GM12801 (cell line): Measurements from ENCODE around the gene HMGCLL1.

ENCODE experiments used
- TF ChIP-seq, protein P1 (sequence below): IDR thresholded peaks from one replicate; pipeline ENCODE4 v1.5.1; 2011; ENCODE audit warnings: control low read depth; ENCODE audit not compliant: insufficient read length; ENCODE audit errors: extremely low read depth

HMGCLL1 gene

GRCh38 chr6:55405474-55406235, 173.3 kb downstream of the HMGCLL1 start:
- TF ChIP-seq, protein P1, sequence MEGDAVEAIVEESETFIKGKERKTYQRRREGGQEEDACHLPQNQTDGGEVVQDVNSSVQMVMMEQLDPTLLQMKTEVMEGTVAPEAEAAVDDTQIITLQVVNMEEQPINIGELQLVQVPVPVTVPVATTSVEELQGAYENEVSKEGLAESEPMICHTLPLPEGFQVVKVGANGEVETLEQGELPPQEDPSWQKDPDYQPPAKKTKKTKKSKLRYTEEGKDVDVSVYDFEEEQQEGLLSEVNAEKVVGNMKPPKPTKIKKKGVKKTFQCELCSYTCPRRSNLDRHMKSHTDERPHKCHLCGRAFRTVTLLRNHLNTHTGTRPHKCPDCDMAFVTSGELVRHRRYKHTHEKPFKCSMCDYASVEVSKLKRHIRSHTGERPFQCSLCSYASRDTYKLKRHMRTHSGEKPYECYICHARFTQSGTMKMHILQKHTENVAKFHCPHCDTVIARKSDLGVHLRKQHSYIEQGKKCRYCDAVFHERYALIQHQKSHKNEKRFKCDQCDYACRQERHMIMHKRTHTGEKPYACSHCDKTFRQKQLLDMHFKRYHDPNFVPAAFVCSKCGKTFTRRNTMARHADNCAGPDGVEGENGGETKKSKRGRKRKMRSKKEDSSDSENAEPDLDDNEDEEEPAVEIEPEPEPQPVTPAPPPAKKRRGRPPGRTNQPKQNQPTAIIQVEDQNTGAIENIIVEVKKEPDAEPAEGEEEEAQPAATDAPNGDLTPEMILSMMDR, result no peak

GRCh38 chr6:55399351-55399750, 179.6 kb downstream of the HMGCLL1 start:
- TF ChIP-seq, protein P1, result no peak

DNA sequence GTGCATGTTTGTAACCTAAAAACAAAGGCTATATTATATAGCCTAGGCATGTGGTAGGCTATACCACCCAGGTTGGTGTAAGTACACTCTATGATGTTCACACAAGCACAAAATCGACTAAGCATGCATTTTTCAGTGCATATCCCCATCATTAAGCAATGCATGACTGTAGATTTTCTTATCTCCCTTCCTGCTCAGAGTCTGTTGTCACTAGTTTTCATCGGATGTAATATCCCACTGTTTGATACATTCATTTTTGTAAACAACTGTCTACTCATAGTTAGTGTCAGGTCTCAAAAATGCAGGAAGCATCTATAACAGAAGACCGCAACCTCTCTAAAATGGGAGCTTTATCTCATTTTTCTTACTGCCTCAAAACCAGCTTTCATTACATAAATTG, 181.0 kb downstream of the HMGCLL1 start:
- TF ChIP-seq, protein P1, result no peak

DNA sequence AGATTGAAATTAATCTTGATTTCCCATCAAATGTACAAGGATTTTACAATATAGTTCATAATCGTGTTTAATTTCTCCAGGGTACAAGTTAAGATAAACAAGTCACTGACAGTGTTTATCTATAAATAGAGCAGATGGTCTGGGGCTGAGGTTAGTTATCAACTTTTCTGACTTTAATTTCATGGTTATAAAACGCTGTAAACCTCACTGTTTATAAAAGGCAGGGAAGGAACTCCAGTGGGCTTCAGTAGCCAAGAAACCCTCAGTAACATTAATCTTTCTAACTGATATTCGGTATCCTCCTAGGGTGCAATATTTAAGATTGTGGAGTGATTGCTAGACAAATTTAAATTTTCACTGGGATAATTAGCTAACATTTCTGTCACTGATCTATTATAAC, 183.1 kb downstream of the HMGCLL1 start:
- TF ChIP-seq, protein P1, result no peak

GRCh38 chr6:55388211-55388610, 190.8 kb downstream of the HMGCLL1 start:
- TF ChIP-seq, protein P1, result no peak
